ENCODE data around the gene FAM117A. TPM values are rescaled to one million over a fixed set of nuclear protein-coding genes. Genes with fewer than 3 reads are reported as not detected.

Gene FAM117A
- polyA plus RNA-seq, 1 experiment, result 2.5 TPM

DNA sequence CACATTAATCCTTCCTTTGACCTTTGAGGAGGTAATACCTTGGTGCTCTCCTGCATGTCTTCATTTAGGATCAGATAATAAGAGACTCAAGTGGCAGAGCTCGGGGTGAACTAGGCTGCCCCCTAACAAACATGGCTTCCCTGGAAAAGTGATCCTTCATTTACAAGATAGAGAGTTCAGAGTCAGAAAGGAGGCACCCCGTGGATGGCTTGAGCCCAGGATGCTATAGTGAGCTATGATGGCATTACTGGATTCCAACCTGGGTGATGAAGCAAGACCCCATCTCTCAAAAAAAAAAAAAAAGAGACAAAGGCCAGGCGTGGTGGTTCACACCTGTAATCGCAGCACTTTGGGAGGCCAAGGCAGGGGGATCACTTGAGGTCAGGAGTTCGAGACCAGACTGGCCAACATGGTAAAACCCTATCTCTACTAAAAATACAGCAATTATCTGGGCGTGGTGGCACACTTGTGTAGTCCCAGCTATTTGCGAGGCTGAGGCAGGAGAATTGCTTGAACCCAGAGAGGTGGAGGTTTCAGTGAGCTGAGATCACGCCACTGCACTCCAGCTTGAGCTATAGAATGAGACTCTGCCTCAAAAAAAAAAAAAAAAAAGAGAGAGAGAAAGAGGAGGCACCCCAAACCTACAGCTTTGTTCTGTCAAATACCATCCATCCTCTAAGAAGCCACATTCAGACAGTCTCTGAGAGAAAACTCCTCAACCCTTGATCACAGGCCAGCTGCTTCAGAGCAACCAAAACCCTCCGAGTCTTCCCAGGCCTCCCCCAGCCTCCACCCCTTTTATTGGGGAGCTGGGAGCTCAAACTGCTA, 7.4 kb downstream of the FAM117A start:
- Histone ChIP-seq H3K27ac (ENCODE audit: low read depth, low read length) (no peak overlapping the region), H3K9me3 (ENCODE audit: control insufficient read depth, insufficient read depth, low read length) (no peaks in the 10 kb centered on the region), H3K27me3 (ENCODE audit: control insufficient read depth, insufficient read depth, low read length) (peaks cover 13% of the 10 kb centered on the region), H3K4me3 (ENCODE audit: low read depth, low read length) (no peak overlapping the region)
- no peak for DNase-seq (ENCODE audit: low read depth, low spot score)
- ChIA-PET CTCF (no interaction called here), POLR2A (no interaction called here)
- TF ChIP-seq, protein P1, sequence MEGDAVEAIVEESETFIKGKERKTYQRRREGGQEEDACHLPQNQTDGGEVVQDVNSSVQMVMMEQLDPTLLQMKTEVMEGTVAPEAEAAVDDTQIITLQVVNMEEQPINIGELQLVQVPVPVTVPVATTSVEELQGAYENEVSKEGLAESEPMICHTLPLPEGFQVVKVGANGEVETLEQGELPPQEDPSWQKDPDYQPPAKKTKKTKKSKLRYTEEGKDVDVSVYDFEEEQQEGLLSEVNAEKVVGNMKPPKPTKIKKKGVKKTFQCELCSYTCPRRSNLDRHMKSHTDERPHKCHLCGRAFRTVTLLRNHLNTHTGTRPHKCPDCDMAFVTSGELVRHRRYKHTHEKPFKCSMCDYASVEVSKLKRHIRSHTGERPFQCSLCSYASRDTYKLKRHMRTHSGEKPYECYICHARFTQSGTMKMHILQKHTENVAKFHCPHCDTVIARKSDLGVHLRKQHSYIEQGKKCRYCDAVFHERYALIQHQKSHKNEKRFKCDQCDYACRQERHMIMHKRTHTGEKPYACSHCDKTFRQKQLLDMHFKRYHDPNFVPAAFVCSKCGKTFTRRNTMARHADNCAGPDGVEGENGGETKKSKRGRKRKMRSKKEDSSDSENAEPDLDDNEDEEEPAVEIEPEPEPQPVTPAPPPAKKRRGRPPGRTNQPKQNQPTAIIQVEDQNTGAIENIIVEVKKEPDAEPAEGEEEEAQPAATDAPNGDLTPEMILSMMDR (IDR thresholded peaks at IDR 0.05; ENCODE audit: low read depth, low read length), result no peak

DNA sequence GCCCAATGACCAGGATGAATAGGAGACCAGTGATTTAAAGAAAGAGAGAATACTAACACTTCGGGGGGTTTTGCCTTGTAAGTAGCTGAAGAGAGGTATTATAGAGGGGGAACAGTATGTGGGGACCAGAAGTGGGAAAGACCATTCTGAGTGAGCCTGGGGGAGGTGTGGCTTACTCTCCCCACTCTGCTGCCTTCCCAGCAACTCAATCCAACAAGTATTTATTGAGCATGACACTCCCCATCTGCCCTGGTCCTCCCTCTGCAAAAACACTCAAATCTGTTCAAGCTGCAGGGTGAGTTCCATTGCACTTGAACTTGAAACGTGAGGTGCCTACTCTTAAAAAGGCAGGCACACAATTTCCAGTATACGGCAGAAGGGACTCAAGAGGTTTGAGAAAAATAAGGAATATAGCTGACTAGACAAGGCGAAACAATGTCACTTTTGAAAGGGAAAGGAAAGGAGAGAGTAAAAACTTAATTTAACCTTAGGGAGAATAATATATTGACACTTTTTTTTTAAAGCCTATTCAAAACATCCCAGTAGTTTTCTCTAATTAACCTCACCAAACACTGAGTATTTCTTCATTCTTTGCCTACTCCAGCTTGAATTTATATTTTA, 8.2 kb downstream of the FAM117A start:
- Histone ChIP-seq H3K9me3 (ENCODE audit: control insufficient read depth, insufficient read depth, low read length) (no peaks in the 10 kb centered on the region), H3K27me3 (ENCODE audit: control insufficient read depth, insufficient read depth, low read length) (peaks cover 6% of the 10 kb centered on the region), H3K4me3 (ENCODE audit: low read depth, low read length) (no peak overlapping the region), H3K27ac (ENCODE audit: low read depth, low read length) (no peak overlapping the region)
- TF ChIP-seq, protein P1 (IDR thresholded peaks at IDR 0.05; ENCODE audit: low read depth, low read length), result no peak
- ChIA-PET POLR2A (no interaction called here), CTCF (no interaction called here)
- no peak for DNase-seq (ENCODE audit: low read depth, low spot score)

DNA sequence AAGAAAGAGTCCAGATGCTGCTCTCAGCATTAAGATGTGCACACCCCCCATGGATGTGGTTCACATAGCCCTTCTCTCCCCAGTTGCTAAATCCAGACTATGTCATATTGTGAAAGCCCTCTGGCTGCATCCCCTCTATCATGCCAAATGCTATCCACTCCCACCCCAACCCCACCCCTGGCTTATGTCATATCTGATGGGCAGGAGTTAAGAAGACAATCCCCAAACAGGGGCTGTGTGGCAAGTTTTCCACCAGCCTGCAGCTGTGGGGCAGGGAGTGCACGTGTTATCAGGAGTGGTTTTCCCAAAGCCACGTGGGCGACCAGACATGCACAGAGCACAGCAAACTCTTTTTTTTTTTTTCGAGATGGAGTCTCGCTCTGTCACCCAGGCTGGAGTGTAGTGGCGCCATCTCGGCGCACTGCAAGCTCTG, 10.0 kb downstream of the FAM117A start:
- DNase-seq (ENCODE audit: low read depth, low spot score), result no peak
- peaks cover 4% of the 10 kb centered on the region for H3K27me3 ChIP-seq (ENCODE audit: control insufficient read depth, insufficient read depth, low read length)
- POLR2A ChIA-PET, result no interaction called here
- no peak overlapping the region for H3K4me3 ChIP-seq (ENCODE audit: low read depth, low read length)
- no peak overlapping the region for H3K27ac ChIP-seq (ENCODE audit: low read depth, low read length)
- CTCF ChIA-PET, result no interaction called here
- TF ChIP-seq, protein P1 (IDR thresholded peaks at IDR 0.05; ENCODE audit: low read depth, low read length), result no peak
- no peaks in the 10 kb centered on the region for H3K9me3 ChIP-seq (ENCODE audit: control insufficient read depth, insufficient read depth, low read length)

DNA sequence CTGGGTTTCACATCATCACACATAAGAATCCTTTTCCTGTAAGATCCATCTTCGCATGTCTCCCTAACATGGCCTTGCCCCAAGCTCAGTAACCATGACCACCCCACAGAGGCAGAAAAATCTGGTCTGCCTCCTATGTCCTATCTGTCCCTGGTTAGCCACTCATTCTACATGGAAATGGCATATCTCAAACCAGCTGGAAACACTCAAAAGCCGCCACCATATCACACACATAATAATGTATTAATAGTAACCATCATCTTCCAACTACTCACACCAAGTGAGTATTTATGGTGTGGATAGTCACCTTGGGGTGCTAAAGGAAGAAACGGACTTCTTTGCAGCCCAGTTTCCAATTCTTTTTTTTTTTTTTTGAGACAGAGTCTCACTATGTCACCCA, 11.4 kb downstream of the FAM117A start:
- Histone ChIP-seq H3K9me3 (ENCODE audit: control insufficient read depth, insufficient read depth, low read length) (no peaks in the 10 kb centered on the region), H3K27me3 (ENCODE audit: control insufficient read depth, insufficient read depth, low read length) (peaks cover 5% of the 10 kb centered on the region), H3K4me3 (ENCODE audit: low read depth, low read length) (no peak overlapping the region), H3K27ac (ENCODE audit: low read depth, low read length) (no peak overlapping the region)
- TF ChIP-seq, protein P1 (IDR thresholded peaks at IDR 0.05; ENCODE audit: low read depth, low read length), result no peak
- ChIA-PET POLR2A (interaction anchor here (0.5 to 0.7 kb wide), 2 partner anchors 13 to 15 kb away, joined by 4 to 5 read pairs; no protein-coding TSS in a partner anchor), CTCF (interaction anchor here (0.6 to 1.0 kb wide), 2 partner anchors 195 to 748 kb away, joined by 3 read pairs; no protein-coding TSS in a partner anchor)
- DNase-seq (ENCODE audit: low read depth, low spot score), result no peak

DNA sequence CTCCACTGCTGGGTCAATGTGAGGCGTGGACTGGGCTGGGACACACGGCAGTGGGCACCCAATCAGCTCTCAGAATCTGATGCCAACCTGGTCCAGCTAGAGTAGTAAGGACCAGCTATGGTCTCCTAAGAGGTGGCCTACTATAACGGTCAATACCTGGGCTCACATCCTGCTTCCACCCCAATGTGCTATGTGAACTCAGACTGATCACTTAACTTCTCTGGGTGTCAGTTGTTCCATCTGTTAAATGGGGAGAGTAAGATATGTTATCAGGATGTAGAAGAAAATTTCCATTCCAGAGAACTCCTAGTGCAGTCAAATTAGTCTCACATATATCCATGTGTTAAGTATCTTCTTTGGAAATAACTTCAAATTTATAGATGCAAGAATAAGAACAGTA, 14.2 kb downstream of the FAM117A start:
- Histone ChIP-seq H3K27me3 (ENCODE audit: control insufficient read depth, insufficient read depth, low read length) (peaks cover 6% of the 10 kb centered on the region), H3K4me3 (ENCODE audit: low read depth, low read length) (no peak overlapping the region), H3K27ac (ENCODE audit: low read depth, low read length) (no peak overlapping the region), H3K9me3 (ENCODE audit: control insufficient read depth, insufficient read depth, low read length) (no peaks in the 10 kb centered on the region)
- no peak for DNase-seq (ENCODE audit: low read depth, low spot score)
- ChIA-PET CTCF (interaction anchor here (0.7 kb wide), 1 partner anchor 1902 kb away, joined by 3 read pairs; no protein-coding TSS in a partner anchor), POLR2A (no interaction called here)
- TF ChIP-seq, protein P1 (IDR thresholded peaks at IDR 0.05; ENCODE audit: low read depth, low read length), result no peak
